Activated naive CD8-positive, alpha-beta T cell treated with anti-CD3 and anti-CD28 coated beads, Interleukin-2, amount 10 ng/mL, durations not matched to agents 7 days and 5 days (primary cell): ENCODE results near the gene STRIP1. TPM values are rescaled to one million over a fixed set of nuclear protein-coding genes. Genes with fewer than 3 reads are reported as not detected.
A peak's percentile ranks its signal among the peaks of the same experiment; 100 is the strongest.

ENCODE experiments used
- ATAC-seq: fragments of 150-1000 bp; cut with Tn5 transposase; one replicate; pipeline ENCODE4 v1.10.0; 2021; ENCODE audit warnings: low read depth, moderate library complexity
- POLR2A ChIA-PET: fragments of 350-600 bp; sonication (Branson Sonifier 250); formaldehyde crosslinking; loops from one replicate; lab custom pipeline; 2021; ENCODE audit warnings: antibody characterized with exemption; lab: Charles Lee
- DNase-seq: peaks from one replicate; pipeline ENCODE4 v3.0.0; 2021
- H3K27ac Mint-ChIP-seq: one replicate; pipeline ENCODE4 v1.8.0; 2022; ENCODE audit warnings: mild to moderate bottlenecking, mixed read lengths
- H3K27me3 Mint-ChIP-seq: one replicate; pipeline ENCODE4 v1.8.0; 2022; ENCODE audit warnings: mild to moderate bottlenecking, moderate library complexity, mixed read lengths
- H3K36me3 Mint-ChIP-seq: one replicate; pipeline ENCODE4 v1.8.0; 2021; ENCODE audit warnings: mild to moderate bottlenecking, mixed read lengths
- H3K4me1 Mint-ChIP-seq: one replicate; pipeline ENCODE4 v1.8.0; 2021; ENCODE audit warnings: mixed read lengths
- H3K4me3 Mint-ChIP-seq: one replicate; pipeline ENCODE4 v1.8.0; 2022; ENCODE audit warnings: mild to moderate bottlenecking, moderate library complexity, mixed read lengths
- H3K9me3 Mint-ChIP-seq: one replicate; pipeline ENCODE4 v1.8.0; 2021; ENCODE audit warnings: mixed read lengths
- total RNA-seq, 2 experiments: library from RNA; stranded (reverse); gene quantifications; one replicate each; pipeline ENCODE4 v1.2.3, GENCODE V29; 2021

The STRIP1 gene
- total RNA-seq, 2 experiments from 2014 or later = 47.5 to 49.1 TPM

DNA sequence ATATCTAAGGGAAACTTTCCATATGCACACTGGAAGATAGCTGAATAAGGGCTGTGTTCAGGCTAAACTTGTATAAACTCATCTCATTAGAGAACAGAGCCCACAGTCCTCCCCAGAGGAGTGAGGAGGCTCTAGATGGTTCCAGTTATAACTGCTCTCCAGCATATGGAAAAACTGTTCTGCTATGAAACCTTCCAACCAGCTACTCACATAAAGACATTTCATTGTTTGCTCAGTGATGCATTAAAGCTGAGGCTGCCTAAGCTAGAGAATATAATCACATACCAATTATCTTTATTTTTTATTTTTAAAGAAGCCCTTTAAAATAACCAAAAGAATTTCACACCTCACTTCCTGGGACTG lies 36.6 kb upstream of the STRIP1 start:
- Mint-ChIP-seq H3K36me3 (peaks cover 5% of the 10 kb centered on the region), H3K4me3 (no peak overlapping the region), H3K27me3 (no peaks in the 10 kb centered on the region), H3K27ac (no peak overlapping the region), H3K4me1 (peaks cover 4% of the 10 kb centered on the region), H3K9me3 (no peaks in the 10 kb centered on the region)
- ATAC-seq = no peak
- no peak for DNase-seq
- POLR2A ChIA-PET = no interaction called here

DNA sequence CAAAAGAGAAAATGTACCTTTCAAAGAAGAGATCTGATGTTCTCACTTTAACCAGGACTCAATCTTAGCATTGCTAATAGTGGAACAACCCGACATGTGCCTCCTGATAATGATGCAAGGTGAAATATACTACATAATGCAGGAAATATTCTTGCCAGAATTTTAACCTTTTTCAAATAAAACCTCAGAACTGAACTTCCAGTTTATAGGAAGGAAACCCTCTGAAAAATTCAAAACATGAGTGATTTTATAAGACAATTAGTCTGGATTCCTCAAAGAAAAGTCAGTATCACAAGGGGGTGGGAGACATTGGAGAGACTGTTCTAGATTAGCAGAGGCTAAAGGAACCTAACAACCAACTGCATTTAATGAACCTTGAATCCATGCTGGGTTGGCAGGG lies 31.7 kb upstream of the STRIP1 start:
- Mint-ChIP-seq H3K4me3 (no peak overlapping the region), H3K27ac (no peak overlapping the region)
- no peak for ATAC-seq

DNA sequence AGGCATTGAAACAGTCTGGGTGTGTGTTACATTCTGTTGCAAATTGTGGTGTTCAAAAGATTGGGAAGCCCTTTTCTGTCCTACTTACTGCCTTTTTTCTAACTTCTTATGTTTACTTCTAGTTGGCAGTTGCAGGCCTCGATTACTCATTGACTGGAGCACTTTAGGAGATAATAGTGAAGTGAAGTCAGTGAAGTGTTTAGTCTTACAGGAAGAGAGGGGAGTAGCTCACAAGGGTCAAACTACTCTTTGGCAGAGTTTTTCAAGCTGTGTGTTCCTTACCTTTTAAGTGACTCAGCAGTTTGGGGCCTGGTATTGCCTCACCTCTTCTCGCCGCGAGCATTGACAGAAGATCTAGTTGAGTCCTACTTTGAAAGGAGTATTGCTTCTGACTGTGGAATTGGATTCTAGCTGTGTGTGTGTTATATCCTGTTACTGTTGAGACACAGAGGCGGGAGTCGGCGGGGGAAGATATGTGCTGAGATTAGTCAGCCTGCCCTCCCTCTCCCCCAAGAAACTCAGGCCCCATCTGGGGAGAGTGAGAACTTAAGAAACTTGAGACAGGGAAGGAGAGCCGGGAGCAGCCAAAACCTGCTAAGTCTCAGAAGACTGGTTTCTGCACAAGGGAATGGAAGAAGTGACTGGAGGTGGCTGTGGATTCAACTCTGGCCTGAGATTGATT lies 30.5 kb upstream of the STRIP1 start:
- no peak overlapping the region for H3K27ac Mint-ChIP-seq
- H3K27me3 Mint-ChIP-seq = no peaks in the 10 kb centered on the region
- H3K9me3 Mint-ChIP-seq = no peaks in the 10 kb centered on the region
- no peak overlapping the region for H3K4me3 Mint-ChIP-seq
- peaks cover 16% of the 10 kb centered on the region for H3K4me1 Mint-ChIP-seq
- POLR2A ChIA-PET = no interaction called here
- DNase-seq (no peak), ATAC-seq (peak; percentile 50)
- H3K36me3 Mint-ChIP-seq = peaks cover 7% of the 10 kb centered on the region

More for the DNA sequence above, 31.7 kb upstream of the STRIP1 start:
- POLR2A ChIA-PET = no interaction called here
- no peak for DNase-seq
- H3K36me3 Mint-ChIP-seq = peaks cover 7% of the 10 kb centered on the region
- peaks cover 16% of the 10 kb centered on the region for H3K4me1 Mint-ChIP-seq
- no peaks in the 10 kb centered on the region for H3K9me3 Mint-ChIP-seq
- no peaks in the 10 kb centered on the region for H3K27me3 Mint-ChIP-seq

DNA sequence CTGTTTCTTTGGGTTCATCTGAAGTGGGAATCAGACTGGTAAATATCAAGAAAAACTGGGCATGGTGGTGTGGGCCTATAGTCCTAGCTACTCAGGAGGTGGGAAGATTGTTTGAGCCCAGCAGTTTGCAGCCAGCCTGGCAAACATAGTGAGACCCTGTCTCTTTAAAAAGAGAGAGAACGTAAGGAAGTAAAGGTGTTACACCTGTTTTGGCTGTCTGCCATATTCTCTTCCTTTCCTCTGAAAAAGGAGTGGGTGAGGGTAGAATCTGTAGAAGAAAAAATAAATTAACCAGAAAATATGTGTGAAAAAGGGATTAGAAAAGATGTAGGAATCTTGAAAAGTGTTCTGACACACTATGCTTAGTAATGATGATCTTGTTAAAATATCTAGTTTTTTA lies 29.8 kb upstream of the STRIP1 start:
- H3K9me3 Mint-ChIP-seq = no peaks in the 10 kb centered on the region
- no peak for ATAC-seq
- no peak for DNase-seq
- no peak overlapping the region for H3K4me3 Mint-ChIP-seq
- POLR2A ChIA-PET = no interaction called here
- H3K4me1 Mint-ChIP-seq = peaks cover 16% of the 10 kb centered on the region
- peaks cover 9% of the 10 kb centered on the region for H3K36me3 Mint-ChIP-seq
- no peaks in the 10 kb centered on the region for H3K27me3 Mint-ChIP-seq
- no peak overlapping the region for H3K27ac Mint-ChIP-seq

DNA sequence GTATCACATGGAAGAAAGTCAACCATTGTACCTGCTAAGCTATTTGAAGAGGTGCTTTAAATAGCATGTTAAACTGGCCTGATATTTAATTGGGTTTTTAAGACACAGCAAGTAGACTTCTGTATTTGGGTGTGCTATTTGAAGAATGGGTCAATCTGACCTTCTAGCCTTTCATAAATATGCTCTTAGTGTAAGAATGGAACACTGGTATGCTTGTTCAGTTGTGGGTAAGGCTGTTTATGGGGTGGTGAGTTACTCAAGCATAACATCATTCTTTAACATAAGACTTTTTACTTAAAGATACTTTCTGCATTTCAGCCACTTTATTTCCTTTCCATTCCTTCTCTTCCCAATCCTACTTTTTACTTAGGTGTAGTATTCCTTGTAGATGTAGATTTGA lies 28.5 kb upstream of the STRIP1 start:
- H3K36me3 Mint-ChIP-seq = peaks cover 17% of the 10 kb centered on the region
- POLR2A ChIA-PET = no interaction called here
- no peaks in the 10 kb centered on the region for H3K27me3 Mint-ChIP-seq
- DNase-seq (no peak), ATAC-seq (no peak)
- H3K4me3 Mint-ChIP-seq = no peak overlapping the region
- no peak overlapping the region for H3K27ac Mint-ChIP-seq
- peaks cover 16% of the 10 kb centered on the region for H3K4me1 Mint-ChIP-seq
- no peaks in the 10 kb centered on the region for H3K9me3 Mint-ChIP-seq

DNA sequence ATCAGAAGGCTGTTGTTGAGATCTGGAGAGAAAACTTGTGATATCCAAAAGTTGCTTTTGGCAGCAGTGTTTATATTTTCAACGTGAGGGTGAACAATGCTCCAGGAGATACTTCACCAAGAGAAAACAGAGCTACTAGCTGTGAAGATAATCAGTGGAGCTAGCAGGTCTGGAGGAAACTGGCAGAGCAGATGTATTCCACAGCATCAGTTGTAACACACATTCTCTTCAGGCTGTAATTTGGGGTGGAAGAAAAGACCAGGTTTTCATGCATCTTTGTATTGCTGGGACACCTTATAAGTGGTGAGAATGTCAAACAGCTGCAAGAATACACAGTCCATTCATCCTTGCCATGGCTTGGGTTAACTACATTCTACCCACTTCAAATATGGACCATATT lies 27.9 kb upstream of the STRIP1 start:
- H3K36me3 Mint-ChIP-seq = peaks cover 20% of the 10 kb centered on the region
- no peak overlapping the region for H3K27ac Mint-ChIP-seq
- POLR2A ChIA-PET = no interaction called here

DNA sequence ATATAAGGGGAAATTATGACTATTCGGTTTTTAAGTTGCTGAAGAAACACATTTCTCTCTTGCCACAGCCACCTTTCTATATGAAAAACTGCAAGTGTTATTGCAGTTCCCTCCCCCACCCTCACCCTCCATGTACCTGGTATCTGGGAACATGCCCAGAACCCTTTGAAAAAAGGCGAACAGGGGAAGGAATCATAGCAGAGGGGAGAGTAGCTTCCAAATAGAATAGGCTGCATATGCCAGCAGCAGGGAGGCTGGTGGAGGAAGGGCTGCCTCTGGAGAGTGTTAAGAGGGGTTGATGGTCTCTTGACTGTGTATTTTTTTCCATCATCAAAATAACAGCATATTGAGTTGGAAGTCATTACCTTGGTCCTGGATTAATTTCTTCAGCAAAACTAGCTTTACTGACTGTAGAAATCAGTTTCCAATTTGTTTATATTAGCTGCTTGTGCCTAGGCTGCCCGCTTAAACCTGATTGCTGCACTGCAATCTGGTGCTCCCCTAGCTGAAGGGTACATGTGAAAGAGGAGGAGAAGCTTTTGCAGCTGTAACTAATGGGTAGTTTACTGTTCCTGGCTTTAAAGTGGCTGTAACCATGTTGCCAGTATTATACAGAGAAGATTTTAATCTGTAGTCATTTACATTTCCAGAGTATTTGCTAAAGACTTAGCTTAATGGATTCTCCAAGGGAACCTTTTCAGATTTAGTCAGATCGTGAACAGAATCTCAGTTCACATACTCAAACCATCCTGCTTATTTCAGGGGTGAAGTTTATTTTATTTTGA lies 27.2 kb upstream of the STRIP1 start:
- Mint-ChIP-seq H3K36me3 (peaks cover 23% of the 10 kb centered on the region), H3K4me3 (no peak overlapping the region), H3K27me3 (no peaks in the 10 kb centered on the region), H3K9me3 (no peaks in the 10 kb centered on the region), H3K4me1 (peaks cover 20% of the 10 kb centered on the region), H3K27ac (no peak overlapping the region)
- ATAC-seq = no peak
- no peak for DNase-seq
- POLR2A ChIA-PET = interaction anchor here (1.1 kb wide), 1 partner anchor 23 kb away, joined by 4 read pairs; the partner anchor contains the start of gene AHCYL1

More for the DNA sequence above, 27.9 kb upstream of the STRIP1 start:
- Mint-ChIP-seq H3K4me3 (no peak overlapping the region), H3K27me3 (no peaks in the 10 kb centered on the region), H3K9me3 (no peaks in the 10 kb centered on the region), H3K4me1 (peaks cover 18% of the 10 kb centered on the region)
- ATAC-seq = no peak
- no peak for DNase-seq

DNA sequence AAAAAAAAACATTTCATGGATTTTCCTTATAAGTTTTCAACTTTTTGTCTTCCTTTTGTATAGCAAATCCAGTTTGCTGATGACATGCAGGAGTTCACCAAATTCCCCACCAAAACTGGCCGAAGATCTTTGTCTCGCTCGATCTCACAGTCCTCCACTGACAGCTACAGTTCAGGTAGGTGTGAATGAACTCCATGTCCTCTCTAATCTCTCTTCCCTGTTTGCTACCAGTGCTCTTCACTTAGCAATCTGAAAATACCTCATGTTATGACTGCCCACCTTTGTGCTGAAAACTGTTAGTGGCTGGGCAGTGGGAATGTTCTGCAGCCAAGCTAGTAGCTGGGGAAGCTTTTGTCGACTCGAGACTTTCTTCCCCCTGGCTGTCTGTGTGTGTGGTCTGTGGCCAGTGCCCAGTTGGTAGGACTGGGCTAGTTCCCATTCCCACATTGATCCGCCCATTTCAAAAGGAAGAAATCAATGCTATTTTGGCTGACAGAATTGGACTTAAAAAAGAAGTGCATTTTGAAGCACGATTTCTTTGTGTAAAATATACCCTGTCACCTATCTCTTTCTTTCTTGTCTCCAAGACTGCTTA lies 25.4 kb upstream of the STRIP1 start:
- DNase-seq (no peak), ATAC-seq (no peak)
- Mint-ChIP-seq H3K36me3 (peaks cover 25% of the 10 kb centered on the region), H3K4me3 (no peak overlapping the region), H3K4me1 (peaks cover 13% of the 10 kb centered on the region), H3K27me3 (no peaks in the 10 kb centered on the region), H3K27ac (no peak overlapping the region), H3K9me3 (no peaks in the 10 kb centered on the region)
- POLR2A ChIA-PET = no interaction called here

DNA sequence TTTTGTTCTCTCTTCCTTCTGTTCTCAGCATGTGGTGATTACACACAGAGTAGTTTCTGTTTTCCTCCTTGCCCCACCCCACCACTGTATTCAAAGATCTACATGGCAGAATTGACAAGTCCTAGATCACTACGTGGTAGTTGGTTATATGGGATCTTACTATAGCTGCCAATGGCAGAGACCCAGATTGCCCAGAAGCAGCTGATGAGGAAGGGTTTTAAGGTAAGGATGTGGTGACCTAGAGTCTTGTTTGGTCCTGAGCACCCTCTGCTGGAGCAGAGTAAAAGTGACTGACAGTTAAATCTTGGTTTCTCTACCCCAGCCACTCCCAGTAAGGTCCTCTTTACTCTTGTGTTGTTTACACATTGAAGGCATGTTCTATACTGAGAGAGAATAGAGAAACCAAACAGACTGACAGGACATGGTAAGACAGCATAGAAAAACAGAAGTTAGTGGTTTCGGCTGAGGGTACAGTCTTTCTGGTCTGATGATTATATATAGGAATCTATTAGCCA lies 22.8 kb upstream of the STRIP1 start:
- Mint-ChIP-seq H3K27ac (peak overlapping the region; percentile 70), H3K9me3 (no peaks in the 10 kb centered on the region), H3K36me3 (peaks cover 29% of the 10 kb centered on the region), H3K4me3 (no peak overlapping the region), H3K4me1 (peaks cover 5% of the 10 kb centered on the region), H3K27me3 (no peaks in the 10 kb centered on the region)
- ATAC-seq = peak; percentile 95
- no peak for DNase-seq
- POLR2A ChIA-PET = interaction anchor here (0.9 to 1.2 kb wide), 2 partner anchors 11 to 28 kb away, joined by 3 read pairs; no protein-coding TSS in a partner anchor

DNA sequence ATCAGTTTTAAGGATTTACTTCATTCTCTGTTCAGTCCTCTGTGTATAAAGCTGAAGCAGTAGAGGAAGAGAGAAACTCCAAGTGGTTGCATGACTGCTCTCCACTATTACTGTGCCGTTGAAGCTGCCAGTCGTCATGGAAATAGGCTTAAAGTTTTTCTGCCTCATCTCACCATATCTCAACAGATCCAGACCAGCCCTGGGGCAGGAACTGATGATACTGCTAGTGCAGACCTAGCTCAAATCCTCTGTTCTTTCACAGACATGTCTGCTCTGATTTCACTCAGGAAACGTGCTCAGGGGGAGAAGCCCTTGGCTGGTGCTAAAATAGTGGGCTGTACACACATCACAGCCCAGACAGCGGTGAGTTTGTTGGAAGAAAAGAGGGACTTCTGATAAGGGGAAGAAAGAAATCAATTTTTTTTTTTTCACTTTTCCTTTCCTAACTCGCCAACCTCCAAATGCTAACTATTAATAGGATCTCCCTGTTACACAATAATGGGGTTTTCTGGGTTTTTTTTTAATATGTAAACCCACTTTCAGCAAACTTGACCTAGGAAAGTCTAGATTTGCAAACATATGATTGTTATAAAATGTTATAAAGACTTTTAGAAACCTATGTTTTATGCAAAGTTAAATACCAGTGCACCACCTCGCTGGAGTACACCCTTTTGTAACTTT lies 22.2 kb upstream of the STRIP1 start:
- Mint-ChIP-seq H3K4me1 (peaks cover 5% of the 10 kb centered on the region), H3K36me3 (peaks cover 29% of the 10 kb centered on the region), H3K9me3 (no peaks in the 10 kb centered on the region), H3K27me3 (no peaks in the 10 kb centered on the region), H3K27ac (no peak overlapping the region), H3K4me3 (no peak overlapping the region)
- POLR2A ChIA-PET = interaction anchor here (1.2 kb wide), 1 partner anchor 28 kb away, joined by 3 read pairs; no protein-coding TSS in a partner anchor
- ATAC-seq (no peak), DNase-seq (no peak)

DNA sequence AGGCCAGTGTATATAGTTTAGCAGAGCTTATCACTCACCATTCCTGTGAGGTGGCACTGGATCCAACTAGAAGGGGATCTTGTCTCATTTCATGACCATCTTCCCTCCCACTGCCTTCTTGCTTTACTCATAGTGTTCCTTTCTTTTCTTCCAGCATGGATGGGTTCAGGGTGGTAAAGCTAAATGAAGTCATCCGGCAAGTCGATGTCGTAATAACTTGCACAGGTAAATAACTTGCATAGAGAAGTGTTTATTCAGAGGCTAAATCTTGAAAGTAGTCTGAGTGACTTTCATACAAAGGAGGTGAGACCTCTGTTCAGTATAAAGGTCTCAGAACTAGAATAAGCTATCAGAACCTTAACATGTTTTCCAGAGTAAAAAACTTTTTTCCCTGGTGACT lies 16.6 kb upstream of the STRIP1 start:
- Mint-ChIP-seq H3K36me3 (peaks cover 33% of the 10 kb centered on the region), H3K27ac (no peak overlapping the region), H3K4me3 (no peak overlapping the region), H3K4me1 (no peaks in the 10 kb centered on the region), H3K9me3 (no peaks in the 10 kb centered on the region), H3K27me3 (no peaks in the 10 kb centered on the region)
- DNase-seq = no peak
- ATAC-seq = no peak
- POLR2A ChIA-PET = no interaction called here

DNA sequence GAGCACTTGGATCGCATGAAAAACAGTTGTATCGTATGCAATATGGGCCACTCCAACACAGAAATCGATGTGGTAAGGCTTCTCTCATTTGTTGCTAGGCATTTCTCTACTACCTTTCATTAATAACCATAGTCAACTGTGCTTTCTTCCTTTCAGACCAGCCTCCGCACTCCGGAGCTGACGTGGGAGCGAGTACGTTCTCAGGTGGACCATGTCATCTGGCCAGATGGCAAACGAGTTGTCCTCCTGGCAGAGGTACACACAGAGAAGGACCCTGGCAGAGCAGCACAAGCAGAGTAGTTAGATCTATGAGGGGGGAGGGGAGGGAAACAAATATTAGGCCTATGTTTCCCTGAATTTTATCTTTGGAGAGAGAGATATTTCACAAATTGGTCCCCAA lies 16.0 kb upstream of the STRIP1 start:
- Mint-ChIP-seq H3K27me3 (no peaks in the 10 kb centered on the region), H3K27ac (no peak overlapping the region), H3K4me1 (no peaks in the 10 kb centered on the region), H3K36me3 (peaks cover 36% of the 10 kb centered on the region), H3K9me3 (no peaks in the 10 kb centered on the region), H3K4me3 (no peak overlapping the region)
- no peak for DNase-seq
- POLR2A ChIA-PET = no interaction called here
- no peak for ATAC-seq

DNA sequence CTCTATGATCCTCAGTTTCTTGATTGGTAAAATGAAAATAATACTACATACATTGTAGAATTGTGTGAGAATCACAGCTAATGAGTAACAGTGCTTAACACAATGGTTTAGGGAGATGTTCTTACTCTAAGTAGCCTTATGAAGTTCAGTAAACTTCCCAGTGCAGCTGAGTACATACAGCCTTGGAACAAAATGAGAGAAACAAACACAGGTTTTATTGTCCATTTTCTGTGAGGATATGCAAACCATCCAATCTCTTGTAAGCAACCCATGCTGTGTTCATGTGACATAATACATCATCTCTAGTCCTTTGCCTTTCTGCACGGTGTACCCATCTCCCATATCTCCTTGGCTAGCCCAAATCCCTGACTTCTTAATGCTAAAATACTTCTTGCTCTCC lies 14.7 kb upstream of the STRIP1 start:
- Mint-ChIP-seq H3K27ac (no peak overlapping the region), H3K4me1 (no peaks in the 10 kb centered on the region), H3K9me3 (no peaks in the 10 kb centered on the region), H3K36me3 (peaks cover 36% of the 10 kb centered on the region), H3K4me3 (no peak overlapping the region), H3K27me3 (no peaks in the 10 kb centered on the region)
- DNase-seq (no peak), ATAC-seq (no peak)
- POLR2A ChIA-PET = no interaction called here
